HUES6 (cell line): ENCODE data around the gene GBE1.

Experiments used
- H3K27ac ChIP-seq: 2 replicates; pipeline ENCODE4 v1.7.0; 2013; ENCODE audit warnings: low read depth, mild to moderate bottlenecking, low read length, inconsistent platforms
- H3K27me3 ChIP-seq: 2 replicates; pipeline ENCODE4 v1.6.1; 2013; ENCODE audit warnings: low read length; ENCODE audit not compliant: control insufficient read depth, insufficient read depth
- H3K36me3 ChIP-seq: 2 replicates; pipeline ENCODE4 v1.6.1; 2013; ENCODE audit warnings: low read length; ENCODE audit not compliant: control insufficient read depth, insufficient read depth
- H3K4me1 ChIP-seq: 2 replicates; pipeline ENCODE4 v1.6.1; 2013; ENCODE audit warnings: low read length; ENCODE audit not compliant: control insufficient read depth, insufficient read depth
- H3K4me3 ChIP-seq: 2 replicates; pipeline ENCODE4 v1.5.1; 2013; ENCODE audit warnings: low read depth, low read length
- H3K9ac ChIP-seq: one replicate; pipeline ENCODE4 v1.6.1; 2013; ENCODE audit warnings: mild to moderate bottlenecking, low read length
- H3K9me3 ChIP-seq: 2 replicates; pipeline ENCODE4 v1.6.1; 2013; ENCODE audit warnings: low read depth, low read length; ENCODE audit not compliant: control insufficient read depth, insufficient read depth

GBE1 gene

GRCh38 chr3:81732642-81733041, 28.8 kb downstream of the GBE1 start:
- H3K27me3 ChIP-seq: no peaks in the 10 kb centered on the region
- H3K4me1 ChIP-seq: no peaks in the 10 kb centered on the region
- H3K4me3 ChIP-seq: no peak overlapping the region
- 0 out of 2 replicates have a peak, but pooled peaks cover 5% of the 10 kb centered on the region for H3K9me3 ChIP-seq
- H3K27ac ChIP-seq: no peak overlapping the region
- H3K36me3 ChIP-seq: no peaks in the 10 kb centered on the region
- H3K9ac ChIP-seq: no peak overlapping the region

DNA sequence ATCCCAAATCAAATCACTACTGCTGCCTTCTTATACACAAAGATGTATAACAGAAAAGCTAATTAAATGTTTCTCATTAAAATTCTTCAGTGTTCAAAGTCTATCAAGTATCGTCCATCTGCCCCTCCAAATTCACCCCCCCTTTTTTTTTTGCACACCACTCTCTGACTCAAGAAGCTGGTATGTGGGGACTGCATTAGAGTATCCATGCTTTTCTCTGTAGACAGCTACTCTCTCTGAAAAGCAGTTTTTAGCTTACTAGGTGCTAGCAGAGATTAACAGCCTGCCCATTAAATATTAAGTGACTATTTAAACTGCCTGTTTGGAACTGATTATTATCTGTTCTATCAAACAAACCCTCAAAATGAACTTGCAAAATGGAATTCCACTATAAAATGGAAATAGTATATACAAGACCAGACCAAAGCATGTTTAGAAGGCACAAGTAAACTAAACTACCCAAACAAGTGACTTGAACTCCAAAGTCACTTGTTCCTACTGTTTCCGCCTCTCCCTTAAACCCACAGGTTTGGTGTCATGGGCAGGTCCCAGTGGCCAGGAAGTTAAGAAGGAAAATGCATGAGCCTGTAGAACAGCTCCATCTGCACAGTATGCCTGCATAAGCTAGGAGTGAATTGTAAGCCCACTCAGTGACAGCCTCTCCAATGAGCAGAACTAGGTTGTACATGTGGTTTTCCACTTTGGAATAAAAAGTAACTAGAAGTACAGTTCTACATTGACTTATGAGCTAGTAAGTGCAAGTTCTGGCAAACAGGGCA, 32.5 kb downstream of the GBE1 start:
- H3K9me3 ChIP-seq: 0 out of 2 replicates have a peak, but pooled peaks cover 5% of the 10 kb centered on the region
- no peaks in the 10 kb centered on the region for H3K36me3 ChIP-seq
- no peak overlapping the region for H3K4me3 ChIP-seq
- H3K27me3 ChIP-seq: no peaks in the 10 kb centered on the region
- H3K9ac ChIP-seq: no peak overlapping the region
- no peak overlapping the region for H3K27ac ChIP-seq
- no peaks in the 10 kb centered on the region for H3K4me1 ChIP-seq

DNA sequence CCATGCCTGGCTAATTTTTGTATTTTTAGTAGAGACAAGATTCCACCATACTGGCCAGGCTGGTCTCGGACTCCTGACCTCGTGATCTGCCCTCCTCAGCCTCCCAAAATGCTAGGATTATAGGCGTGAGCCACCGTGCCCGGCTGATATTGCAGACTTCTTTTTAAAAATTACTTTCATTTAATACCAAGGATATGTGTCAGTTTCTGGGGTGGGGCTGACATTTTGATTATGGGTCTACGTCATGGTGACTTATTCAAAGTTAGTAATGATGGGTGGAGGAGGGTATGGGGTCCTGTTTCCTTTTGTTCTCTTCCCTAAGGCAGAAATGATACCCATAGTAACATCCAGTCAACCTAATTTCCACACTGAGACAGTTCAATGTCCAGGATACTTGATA, 34.7 kb downstream of the GBE1 start:
- Histone ChIP-seq H3K9me3 (no peaks in the 10 kb centered on the region), H3K36me3 (no peaks in the 10 kb centered on the region), H3K27me3 (no peaks in the 10 kb centered on the region), H3K9ac (no peak overlapping the region), H3K4me3 (no peak overlapping the region), H3K4me1 (no peaks in the 10 kb centered on the region), H3K27ac (no peak overlapping the region)

GRCh38 chr3:81726132-81726531, 35.3 kb downstream of the GBE1 start:
- no peaks in the 10 kb centered on the region for H3K9me3 ChIP-seq
- H3K27me3 ChIP-seq: no peaks in the 10 kb centered on the region
- no peaks in the 10 kb centered on the region for H3K4me1 ChIP-seq
- H3K9ac ChIP-seq: no peak overlapping the region
- H3K36me3 ChIP-seq: no peaks in the 10 kb centered on the region
- no peak overlapping the region for H3K27ac ChIP-seq
- H3K4me3 ChIP-seq: no peak overlapping the region

DNA sequence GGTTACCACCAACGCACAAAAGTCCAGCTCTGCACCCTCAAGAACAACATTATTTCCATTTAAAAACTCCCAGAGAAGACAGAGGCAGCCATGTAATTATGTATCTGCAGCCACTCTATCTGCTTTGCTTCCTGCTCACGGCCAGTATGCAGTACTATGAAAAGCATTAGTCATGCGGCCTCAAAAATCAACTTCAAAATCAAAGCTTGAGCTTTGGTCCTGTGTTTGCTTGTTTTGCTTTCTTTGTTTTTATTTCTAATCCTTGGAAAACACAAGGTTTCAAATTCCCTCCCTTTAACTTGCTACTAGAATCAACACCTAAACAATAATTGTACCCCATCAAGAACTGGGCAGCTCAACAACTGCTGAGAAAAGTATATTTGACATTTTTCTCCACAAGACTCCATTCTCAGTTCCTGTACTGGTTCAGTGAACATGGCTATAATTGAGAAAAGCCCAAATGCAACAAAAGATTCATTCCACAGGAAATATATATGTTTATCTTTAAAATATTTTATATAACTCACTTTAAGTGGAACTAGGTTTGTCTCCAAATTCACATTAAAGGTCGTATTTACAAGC, 37.6 kb downstream of the GBE1 start:
- Histone ChIP-seq H3K36me3 (no peaks in the 10 kb centered on the region), H3K9ac (no peak overlapping the region), H3K27me3 (no peaks in the 10 kb centered on the region), H3K27ac (no peak overlapping the region), H3K4me3 (no peak overlapping the region), H3K4me1 (no peaks in the 10 kb centered on the region), H3K9me3 (no peaks in the 10 kb centered on the region)

DNA sequence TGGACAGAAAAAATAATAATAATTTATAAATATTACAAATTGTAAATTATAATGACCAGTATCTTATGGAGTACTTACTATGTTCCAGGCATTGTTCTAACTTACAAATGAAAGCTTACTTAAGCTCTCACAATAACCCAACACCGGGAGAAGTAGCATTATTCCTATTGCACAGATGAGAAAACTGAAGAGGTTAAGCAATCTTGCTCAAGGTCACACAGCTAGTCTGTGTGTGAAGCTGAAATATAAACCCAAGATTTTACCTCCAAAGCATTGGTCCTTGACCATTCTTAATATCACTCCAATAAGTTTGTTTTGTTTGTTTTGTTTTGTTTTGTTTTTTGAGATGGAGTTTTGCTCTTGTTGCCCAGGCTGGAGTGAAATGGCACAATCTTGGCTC, 43.1 kb downstream of the GBE1 start:
- Histone ChIP-seq H3K27me3 (no peaks in the 10 kb centered on the region), H3K4me3 (no peak overlapping the region), H3K27ac (no peak overlapping the region), H3K9ac (no peak overlapping the region), H3K4me1 (no peaks in the 10 kb centered on the region), H3K36me3 (no peaks in the 10 kb centered on the region), H3K9me3 (no peaks in the 10 kb centered on the region)

- H3K27me3 ChIP-seq: no peaks in the 10 kb centered on the region
- H3K9ac ChIP-seq: no peak overlapping the region
- H3K4me3 ChIP-seq: no peak overlapping the region
- H3K4me1 ChIP-seq: no peaks in the 10 kb centered on the region
- H3K36me3 ChIP-seq: no peaks in the 10 kb centered on the region
- no peaks in the 10 kb centered on the region for H3K9me3 ChIP-seq
- H3K27ac ChIP-seq: no peak overlapping the region
These were observed 44.5 kb downstream of the GBE1 start for GRCh38 chr3:81716870-81717509.

DNA sequence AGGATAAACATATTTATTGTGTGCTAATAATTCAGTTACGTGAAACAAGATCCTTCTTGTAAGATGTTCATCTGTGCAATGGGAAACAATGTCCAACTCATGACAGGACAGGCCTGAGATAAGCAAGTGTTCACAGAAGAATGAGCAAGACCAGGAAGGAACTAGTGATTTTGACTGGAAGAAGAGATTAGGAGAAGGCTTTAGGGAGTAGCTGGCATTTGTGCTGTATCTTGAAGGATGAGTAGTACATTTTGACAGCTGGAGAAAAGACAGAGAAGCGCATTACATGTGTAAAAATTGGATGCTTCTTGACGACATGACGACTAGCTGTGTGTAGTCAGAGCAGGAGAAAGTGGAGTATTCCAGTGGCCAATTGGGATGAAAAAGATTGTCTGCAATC, 48.4 kb downstream of the GBE1 start:
- Histone ChIP-seq H3K36me3 (no peaks in the 10 kb centered on the region), H3K4me3 (no peak overlapping the region), H3K9ac (no peak overlapping the region), H3K27me3 (no peaks in the 10 kb centered on the region), H3K27ac (no peak overlapping the region), H3K9me3 (no peaks in the 10 kb centered on the region), H3K4me1 (no peaks in the 10 kb centered on the region)

DNA sequence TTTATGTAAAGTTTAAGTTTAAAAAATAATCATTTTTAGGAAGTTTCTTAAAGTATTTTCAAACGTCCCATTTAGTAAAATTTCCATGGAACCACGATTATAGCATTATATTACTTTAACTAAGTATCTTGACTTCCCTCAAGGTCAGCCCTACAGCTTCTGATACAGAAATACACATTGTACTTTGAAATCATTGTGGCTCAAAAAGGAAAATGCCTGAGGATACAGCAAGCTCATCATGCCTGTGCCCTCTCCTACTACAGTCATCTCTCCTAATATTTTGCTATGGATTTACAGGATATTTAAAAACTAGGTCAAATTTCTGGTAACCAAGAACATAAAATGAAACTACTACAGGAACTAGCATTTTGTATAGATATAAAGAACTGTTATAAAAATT, 51.8 kb downstream of the GBE1 start:
- H3K36me3 ChIP-seq: no peaks in the 10 kb centered on the region
- no peaks in the 10 kb centered on the region for H3K27me3 ChIP-seq
- H3K4me3 ChIP-seq: no peak overlapping the region
- H3K9ac ChIP-seq: no peak overlapping the region
- no peak overlapping the region for H3K27ac ChIP-seq
- H3K9me3 ChIP-seq: no peaks in the 10 kb centered on the region
- no peaks in the 10 kb centered on the region for H3K4me1 ChIP-seq

DNA sequence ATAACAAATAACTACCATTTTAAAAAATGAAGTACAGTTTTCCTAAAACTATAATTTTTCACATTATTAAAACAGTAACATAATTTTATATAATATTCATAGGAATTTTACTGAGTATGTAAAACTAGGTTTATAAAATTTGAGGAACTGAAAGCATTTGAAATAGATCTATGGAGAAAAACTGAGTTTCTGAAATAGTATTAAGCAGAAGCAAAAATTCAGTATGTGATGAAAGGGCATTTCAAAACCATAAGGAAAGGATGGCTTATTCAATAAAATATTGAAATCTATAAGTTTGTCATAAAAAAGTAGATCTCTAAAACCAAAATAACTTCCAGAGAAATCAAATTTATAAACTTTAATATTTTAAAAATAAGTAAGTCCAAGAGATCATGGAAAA, 53.4 kb downstream of the GBE1 start:
- Histone ChIP-seq H3K27ac (no peak overlapping the region), H3K4me1 (no peaks in the 10 kb centered on the region)

DNA sequence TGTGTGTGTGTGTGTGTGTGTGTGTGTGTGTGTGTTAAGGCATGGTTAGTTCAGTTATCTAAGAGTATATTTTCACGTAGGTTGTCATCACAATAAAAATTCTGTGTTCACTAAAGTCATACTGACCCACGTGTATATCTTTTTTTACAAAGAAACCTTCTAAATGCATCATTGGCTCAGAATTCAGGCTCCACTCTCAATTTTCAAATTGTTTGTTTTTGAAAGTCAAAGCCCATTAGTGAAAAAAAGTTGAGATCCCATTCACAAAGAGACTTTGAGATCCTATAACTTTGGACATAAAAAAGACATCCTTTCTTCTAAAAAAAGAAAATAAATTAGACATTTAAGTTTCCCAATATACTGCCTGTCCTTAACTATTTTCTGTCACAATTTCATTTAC, 59.3 kb downstream of the GBE1 start:
- no peaks in the 10 kb centered on the region for H3K36me3 ChIP-seq
- no peak overlapping the region for H3K9ac ChIP-seq
- no peaks in the 10 kb centered on the region for H3K9me3 ChIP-seq
- H3K4me3 ChIP-seq: no peak overlapping the region
- no peaks in the 10 kb centered on the region for H3K27me3 ChIP-seq
- no peak overlapping the region for H3K27ac ChIP-seq
- H3K4me1 ChIP-seq: no peaks in the 10 kb centered on the region

More for the DNA sequence above, 53.4 kb downstream of the GBE1 start:
- Histone ChIP-seq H3K4me3 (no peak overlapping the region), H3K27me3 (no peaks in the 10 kb centered on the region), H3K9me3 (no peaks in the 10 kb centered on the region), H3K36me3 (no peaks in the 10 kb centered on the region), H3K9ac (no peak overlapping the region)
